Measurements from ENCODE around the gene DCC. TPM values are rescaled to one million over a fixed set of nuclear protein-coding genes. Genes with fewer than 3 reads are reported as not detected.

The DCC gene
- total RNA-seq, 1 donor from 2014 or later = not detected

DNA sequence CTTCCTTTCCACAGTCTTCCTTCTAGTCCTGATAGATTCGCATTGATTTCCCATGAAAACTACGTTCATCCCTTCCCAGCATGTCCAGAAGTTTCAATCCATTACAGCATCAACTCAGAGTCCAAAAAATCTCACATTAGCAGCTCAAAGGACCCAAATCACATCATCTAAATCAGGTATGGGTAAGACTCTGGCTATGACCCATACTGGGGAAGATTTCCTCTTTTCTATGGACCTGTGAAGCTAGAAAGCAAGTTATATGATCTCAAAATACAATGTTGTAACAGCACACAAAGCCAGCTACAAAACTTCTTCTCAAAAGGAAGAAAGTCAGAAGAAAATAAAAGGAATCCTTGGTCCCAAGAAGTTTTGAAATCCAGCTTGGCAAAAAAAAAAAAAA, 5.7 kb upstream of the DCC start:
- Mint-ChIP-seq H3K27me3 (ENCODE audit: low read depth) (peaks cover 16% of the 10 kb centered on the region), H3K36me3 (ENCODE audit: low read depth) (no peaks in the 10 kb centered on the region), H3K9me3 (ENCODE audit: low read depth) (peaks cover 6% of the 10 kb centered on the region), H3K4me1 (ENCODE audit: low read depth) (no peaks in the 10 kb centered on the region), H3K27ac (ENCODE audit: unreplicated experiment) (no peak overlapping the region), H3K4me3 (ENCODE audit: unreplicated experiment) (no peak overlapping the region)
- no peak for DNase-seq (ENCODE audit: low spot score)
- TF ChIP-seq, protein P1, sequence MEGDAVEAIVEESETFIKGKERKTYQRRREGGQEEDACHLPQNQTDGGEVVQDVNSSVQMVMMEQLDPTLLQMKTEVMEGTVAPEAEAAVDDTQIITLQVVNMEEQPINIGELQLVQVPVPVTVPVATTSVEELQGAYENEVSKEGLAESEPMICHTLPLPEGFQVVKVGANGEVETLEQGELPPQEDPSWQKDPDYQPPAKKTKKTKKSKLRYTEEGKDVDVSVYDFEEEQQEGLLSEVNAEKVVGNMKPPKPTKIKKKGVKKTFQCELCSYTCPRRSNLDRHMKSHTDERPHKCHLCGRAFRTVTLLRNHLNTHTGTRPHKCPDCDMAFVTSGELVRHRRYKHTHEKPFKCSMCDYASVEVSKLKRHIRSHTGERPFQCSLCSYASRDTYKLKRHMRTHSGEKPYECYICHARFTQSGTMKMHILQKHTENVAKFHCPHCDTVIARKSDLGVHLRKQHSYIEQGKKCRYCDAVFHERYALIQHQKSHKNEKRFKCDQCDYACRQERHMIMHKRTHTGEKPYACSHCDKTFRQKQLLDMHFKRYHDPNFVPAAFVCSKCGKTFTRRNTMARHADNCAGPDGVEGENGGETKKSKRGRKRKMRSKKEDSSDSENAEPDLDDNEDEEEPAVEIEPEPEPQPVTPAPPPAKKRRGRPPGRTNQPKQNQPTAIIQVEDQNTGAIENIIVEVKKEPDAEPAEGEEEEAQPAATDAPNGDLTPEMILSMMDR (IDR thresholded peaks at IDR 0.05) = no peak

- Mint-ChIP-seq H3K27me3 (ENCODE audit: low read depth) (peaks cover 21% of the 10 kb centered on the region), H3K4me1 (ENCODE audit: low read depth) (peaks cover 3% of the 10 kb centered on the region), H3K36me3 (ENCODE audit: low read depth) (no peaks in the 10 kb centered on the region), H3K9me3 (ENCODE audit: low read depth) (peaks cover 6% of the 10 kb centered on the region), H3K27ac (ENCODE audit: unreplicated experiment) (no peak overlapping the region), H3K4me3 (ENCODE audit: unreplicated experiment) (no peak overlapping the region)
- DNase-seq (ENCODE audit: low spot score) = no peak
- TF ChIP-seq, protein P1 (IDR thresholded peaks at IDR 0.05) = no peak
Measured at GRCh38 chr18:52334896-52335295, 5.1 kb upstream of the DCC start.

DNA sequence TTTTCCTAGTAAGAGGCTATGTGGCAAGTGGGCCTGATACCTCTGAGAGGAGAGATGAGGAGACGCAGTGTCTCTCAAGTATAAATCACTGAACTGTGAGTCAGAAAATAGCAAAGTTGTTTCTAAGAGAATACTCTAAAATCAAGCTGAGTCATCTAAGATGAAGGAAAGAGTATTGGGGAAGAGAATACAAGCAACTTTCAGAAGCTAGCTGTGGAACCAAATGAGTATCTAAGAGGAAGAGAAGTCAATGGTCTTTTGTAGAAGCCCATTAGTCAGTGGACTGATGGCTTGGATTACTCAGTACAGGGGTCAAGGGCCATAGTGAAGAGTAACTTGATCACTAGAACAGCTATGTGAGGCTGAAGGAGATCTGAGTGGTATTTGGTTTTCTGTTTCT, 2.7 kb upstream of the DCC start:
- TF ChIP-seq, protein P1 (IDR thresholded peaks at IDR 0.05) = no peak
- H3K27me3 Mint-ChIP-seq (ENCODE audit: low read depth) = peaks cover 44% of the 10 kb centered on the region
- H3K9me3 Mint-ChIP-seq (ENCODE audit: low read depth) = peaks cover 6% of the 10 kb centered on the region
- H3K36me3 Mint-ChIP-seq (ENCODE audit: low read depth) = no peaks in the 10 kb centered on the region
- DNase-seq (ENCODE audit: low spot score) = no peak
- H3K27ac Mint-ChIP-seq (ENCODE audit: unreplicated experiment) = no peak overlapping the region
- H3K4me3 Mint-ChIP-seq (ENCODE audit: unreplicated experiment) = no peak overlapping the region
- peaks cover 23% of the 10 kb centered on the region for H3K4me1 Mint-ChIP-seq (ENCODE audit: low read depth)

GRCh38 chr18:52340406-52341102, 557 bp downstream of the DCC start:
- Mint-ChIP-seq H3K27ac (ENCODE audit: unreplicated experiment) (no peak overlapping the region), H3K36me3 (ENCODE audit: low read depth) (no peaks in the 10 kb centered on the region), H3K9me3 (ENCODE audit: low read depth) (peaks cover 6% of the 10 kb centered on the region), H3K4me1 (ENCODE audit: low read depth) (peaks cover 23% of the 10 kb centered on the region), H3K4me3 (ENCODE audit: unreplicated experiment) (no peak overlapping the region), H3K27me3 (ENCODE audit: low read depth) (peaks cover 53% of the 10 kb centered on the region)
- DNase-seq (ENCODE audit: low spot score) = no peak
- TF ChIP-seq, protein P1 (IDR thresholded peaks at IDR 0.05) = no peak

- DNase-seq (ENCODE audit: low spot score) = no peak
- Mint-ChIP-seq H3K36me3 (ENCODE audit: low read depth) (no peaks in the 10 kb centered on the region), H3K4me3 (ENCODE audit: unreplicated experiment) (no peak overlapping the region), H3K27me3 (ENCODE audit: low read depth) (peaks cover 53% of the 10 kb centered on the region), H3K27ac (ENCODE audit: unreplicated experiment) (no peak overlapping the region), H3K9me3 (ENCODE audit: low read depth) (peaks cover 6% of the 10 kb centered on the region), H3K4me1 (ENCODE audit: low read depth) (peaks cover 23% of the 10 kb centered on the region)
- TF ChIP-seq, protein P1 (IDR thresholded peaks at IDR 0.05) = no peak
Measured at GRCh38 chr18:52341103-52341432, 1.1 kb downstream of the DCC start.

Data from chondrocyte (in vitro differentiated cells).